ENCODE results near the gene FBXL22. TPM values are rescaled to one million over a fixed set of nuclear protein-coding genes. Genes with fewer than 3 reads are reported as not detected.
A peak's percentile ranks its signal among the peaks of the same experiment; 100 is the strongest.

FBXL22 gene
- 0.45 TPM for polyA plus RNA-seq (2013)

GRCh38 chr15:63597038-63597790 is at the start of gene FBXL22:
Gene FBXL22 (plus strand): TSS chr15:63597387. CDS start chr15:63597393, 6 bp downstream.
- H3K9me3 ChIP-seq (ENCODE audit: control extremely low read depth in 1 of 5, control insufficient read depth in 4 of 5, insufficient read depth in 2 of 5, low read depth in 1 of 5, low read length in 4 of 5): no peaks in the 10 kb centered on the region
- WGBS (ENCODE audit: insufficient coverage): 99% methylated on average over 21 of the region's 23 CpGs
- no peak for DNase-seq
- peaks cover 2 to 18% (median 11%) of the 10 kb centered on the region in 4 experiments for H3K36me3 ChIP-seq (ENCODE audit: control insufficient read depth in 4 of 4, insufficient read depth in 4 of 4, low read length in 3 of 4)
- H3K4me1 ChIP-seq (ENCODE audit: control extremely low read depth in 1 of 4, control insufficient read depth in 4 of 4, insufficient read depth in 4 of 4, low read length in 3 of 4): peaks cover 2 to 52% (median 38%) of the 10 kb centered on the region in 4 experiments
- H3K27ac ChIP-seq (ENCODE audit: insufficient read depth in 1 of 2, low read depth in 1 of 2, low read length in 2 of 2, poor library complexity in 1 of 2, severe bottlenecking in 2 of 2): no peak within 1 kb of the TSS
- H3K4me3 ChIP-seq (ENCODE audit: control insufficient read depth in 1 of 7, extremely low read depth in 1 of 7, insufficient read depth in 4 of 7, low read depth in 2 of 7, low read length in 6 of 7): no peak within 1 kb of the TSS
- H3K27me3 ChIP-seq (replicated peaks in 2 of 5; ENCODE audit: control insufficient read depth in 4 of 5, insufficient read depth in 5 of 5, low read length in 4 of 5): no peaks in the 10 kb centered on the region
- CTCF ChIA-PET: interaction anchor here (1.0 to 2.3 kb wide), 2 partner anchors 12 to 131 kb away, joined by 4 to 7 read pairs; no protein-coding TSS in a partner anchor
- POLR2A ChIA-PET: no interaction called here

GRCh38 chr15:63551400-63551799 is 45.8 kb upstream of the FBXL22 start:
- Histone ChIP-seq H3K36me3 (ENCODE audit: control insufficient read depth in 4 of 4, insufficient read depth in 4 of 4, low read length in 3 of 4) (peaks cover 0 to 7% (median 5%) of the 10 kb centered on the region in 4 experiments), H3K27me3 (replicated peaks in 2 of 5; ENCODE audit: control insufficient read depth in 4 of 5, insufficient read depth in 5 of 5, low read length in 4 of 5) (peaks cover 0 to 2% (median 0%) of the 10 kb centered on the region in 5 experiments), H3K9me3 (ENCODE audit: control extremely low read depth in 1 of 5, control insufficient read depth in 4 of 5, insufficient read depth in 2 of 5, low read depth in 1 of 5, low read length in 4 of 5) (no peaks in the 10 kb centered on the region), H3K4me3 (ENCODE audit: control insufficient read depth in 1 of 7, extremely low read depth in 1 of 7, insufficient read depth in 4 of 7, low read depth in 2 of 7, low read length in 6 of 7) (no peak overlapping the region), H3K27ac (ENCODE audit: insufficient read depth in 1 of 2, low read depth in 1 of 2, low read length in 2 of 2, poor library complexity in 1 of 2, severe bottlenecking in 2 of 2) (no peak overlapping the region), H3K4me1 (ENCODE audit: control extremely low read depth in 1 of 4, control insufficient read depth in 4 of 4, insufficient read depth in 4 of 4, low read length in 3 of 4) (peaks cover 0 to 14% (median 2%) of the 10 kb centered on the region in 4 experiments)
- ChIA-PET POLR2A (no interaction called here), CTCF (no interaction called here)
- no CpG with 5 or more reads among the region's 1 CpG for WGBS (ENCODE audit: insufficient coverage)
- no peak for DNase-seq

- peak; percentile 10 to 72 (median 57) for DNase-seq
- Histone ChIP-seq H3K36me3 (ENCODE audit: control insufficient read depth in 4 of 4, insufficient read depth in 4 of 4, low read length in 3 of 4) (peaks cover 0 to 23% (median 14%) of the 10 kb centered on the region in 4 experiments), H3K4me3 (ENCODE audit: control insufficient read depth in 1 of 7, extremely low read depth in 1 of 7, insufficient read depth in 4 of 7, low read depth in 2 of 7, low read length in 6 of 7) (no peak overlapping the region), H3K27ac (ENCODE audit: insufficient read depth in 1 of 2, low read depth in 1 of 2, low read length in 2 of 2, poor library complexity in 1 of 2, severe bottlenecking in 2 of 2) (no peak overlapping the region), H3K4me1 (ENCODE audit: control extremely low read depth in 1 of 4, control insufficient read depth in 4 of 4, insufficient read depth in 4 of 4, low read length in 3 of 4) (peaks cover 0 to 14% (median 2%) of the 10 kb centered on the region in 4 experiments), H3K27me3 (replicated peaks in 2 of 5; ENCODE audit: control insufficient read depth in 4 of 5, insufficient read depth in 5 of 5, low read length in 4 of 5) (peaks cover 0 to 2% (median 0%) of the 10 kb centered on the region in 5 experiments), H3K9me3 (ENCODE audit: control extremely low read depth in 1 of 5, control insufficient read depth in 4 of 5, insufficient read depth in 2 of 5, low read depth in 1 of 5, low read length in 4 of 5) (no peaks in the 10 kb centered on the region)
- CTCF ChIA-PET: interaction anchor here (0.6 to 2.0 kb wide), 7 partner anchors 9 to 87 kb away, joined by 3 to 6 read pairs (median 3); no protein-coding TSS in a partner anchor
- POLR2A ChIA-PET: interaction anchor here (0.8 kb wide), 1 partner anchor 48 kb away, joined by 3 read pairs; no protein-coding TSS in a partner anchor
- 0% methylated on average over 1 of the region's 3 CpGs for WGBS (ENCODE audit: insufficient coverage)
Measured at GRCh38 chr15:63553388-63553791, 43.8 kb upstream of the FBXL22 start.

- no peak overlapping the region for H3K27ac ChIP-seq (ENCODE audit: insufficient read depth in 1 of 2, low read depth in 1 of 2, low read length in 2 of 2, poor library complexity in 1 of 2, severe bottlenecking in 2 of 2)
- peaks cover 0 to 14% (median 2%) of the 10 kb centered on the region in 4 experiments for H3K4me1 ChIP-seq (ENCODE audit: control extremely low read depth in 1 of 4, control insufficient read depth in 4 of 4, insufficient read depth in 4 of 4, low read length in 3 of 4)
- ChIA-PET POLR2A (interaction anchor here (0.6 kb wide), 1 partner anchor 325 kb away, joined by 3 read pairs; no protein-coding TSS in a partner anchor), CTCF (interaction anchor here (1.5 to 2.0 kb wide), 3 partner anchors 10 to 49 kb away, joined by 3 to 6 read pairs (median 3); no protein-coding TSS in a partner anchor)
- DNase-seq: no peak
- no CpG with 5 or more reads among the region's 2 CpGs for WGBS (ENCODE audit: insufficient coverage)
- no peak overlapping the region for H3K4me3 ChIP-seq (ENCODE audit: control insufficient read depth in 1 of 7, extremely low read depth in 1 of 7, insufficient read depth in 4 of 7, low read depth in 2 of 7, low read length in 6 of 7)
- H3K36me3 ChIP-seq (ENCODE audit: control insufficient read depth in 4 of 4, insufficient read depth in 4 of 4, low read length in 3 of 4): peaks cover 0 to 23% (median 14%) of the 10 kb centered on the region in 4 experiments
- H3K9me3 ChIP-seq (ENCODE audit: control extremely low read depth in 1 of 5, control insufficient read depth in 4 of 5, insufficient read depth in 2 of 5, low read depth in 1 of 5, low read length in 4 of 5): no peaks in the 10 kb centered on the region
- H3K27me3 ChIP-seq (replicated peaks in 2 of 5; ENCODE audit: control insufficient read depth in 4 of 5, insufficient read depth in 5 of 5, low read length in 4 of 5): peaks cover 0 to 2% (median 0%) of the 10 kb centered on the region in 5 experiments
Measured at GRCh38 chr15:63554337-63554927, 42.8 kb upstream of the FBXL22 start.

GRCh38 chr15:63555507-63555906 is 41.7 kb upstream of the FBXL22 start:
- no peaks in the 10 kb centered on the region for H3K9me3 ChIP-seq (ENCODE audit: control extremely low read depth in 1 of 5, control insufficient read depth in 4 of 5, insufficient read depth in 2 of 5, low read depth in 1 of 5, low read length in 4 of 5)
- H3K36me3 ChIP-seq (ENCODE audit: control insufficient read depth in 4 of 4, insufficient read depth in 4 of 4, low read length in 3 of 4): peaks cover 0 to 26% (median 15%) of the 10 kb centered on the region in 4 experiments
- no peak for DNase-seq
- peaks cover 0 to 2% (median 0%) of the 10 kb centered on the region in 5 experiments for H3K27me3 ChIP-seq (replicated peaks in 2 of 5; ENCODE audit: control insufficient read depth in 4 of 5, insufficient read depth in 5 of 5, low read length in 4 of 5)
- ChIA-PET CTCF (no interaction called here), POLR2A (no interaction called here)
- peaks cover 0 to 14% (median 2%) of the 10 kb centered on the region in 4 experiments for H3K4me1 ChIP-seq (ENCODE audit: control extremely low read depth in 1 of 4, control insufficient read depth in 4 of 4, insufficient read depth in 4 of 4, low read length in 3 of 4)
- H3K27ac ChIP-seq (ENCODE audit: insufficient read depth in 1 of 2, low read depth in 1 of 2, low read length in 2 of 2, poor library complexity in 1 of 2, severe bottlenecking in 2 of 2): no peak overlapping the region
- no peak overlapping the region for H3K4me3 ChIP-seq (ENCODE audit: control insufficient read depth in 1 of 7, extremely low read depth in 1 of 7, insufficient read depth in 4 of 7, low read depth in 2 of 7, low read length in 6 of 7)

GRCh38 chr15:63556246-63556645 is 40.9 kb upstream of the FBXL22 start:
- Histone ChIP-seq H3K9me3 (ENCODE audit: control extremely low read depth in 1 of 5, control insufficient read depth in 4 of 5, insufficient read depth in 2 of 5, low read depth in 1 of 5, low read length in 4 of 5) (no peaks in the 10 kb centered on the region), H3K36me3 (ENCODE audit: control insufficient read depth in 4 of 4, insufficient read depth in 4 of 4, low read length in 3 of 4) (peaks cover 0 to 33% (median 19%) of the 10 kb centered on the region in 4 experiments), H3K27me3 (replicated peaks in 2 of 5; ENCODE audit: control insufficient read depth in 4 of 5, insufficient read depth in 5 of 5, low read length in 4 of 5) (peaks cover 0 to 2% (median 0%) of the 10 kb centered on the region in 5 experiments), H3K27ac (ENCODE audit: insufficient read depth in 1 of 2, low read depth in 1 of 2, low read length in 2 of 2, poor library complexity in 1 of 2, severe bottlenecking in 2 of 2) (no peak overlapping the region), H3K4me1 (ENCODE audit: control extremely low read depth in 1 of 4, control insufficient read depth in 4 of 4, insufficient read depth in 4 of 4, low read length in 3 of 4) (peaks cover 0 to 14% (median 2%) of the 10 kb centered on the region in 4 experiments), H3K4me3 (ENCODE audit: control insufficient read depth in 1 of 7, extremely low read depth in 1 of 7, insufficient read depth in 4 of 7, low read depth in 2 of 7, low read length in 6 of 7) (no peak overlapping the region)
- no peak for DNase-seq
- 100% methylated on average over 3 of the region's 6 CpGs for WGBS (ENCODE audit: insufficient coverage)
- ChIA-PET CTCF (interaction anchor here (0.7 kb wide), 1 partner anchor 69 kb away, joined by 3 read pairs; no protein-coding TSS in a partner anchor), POLR2A (no interaction called here)
